Measurements from ENCODE around the gene PITPNC1.

GRCh38 chr17:67504182-67504581 is 127.1 kb downstream of the PITPNC1 start:
- TF ChIP-seq, protein P1, sequence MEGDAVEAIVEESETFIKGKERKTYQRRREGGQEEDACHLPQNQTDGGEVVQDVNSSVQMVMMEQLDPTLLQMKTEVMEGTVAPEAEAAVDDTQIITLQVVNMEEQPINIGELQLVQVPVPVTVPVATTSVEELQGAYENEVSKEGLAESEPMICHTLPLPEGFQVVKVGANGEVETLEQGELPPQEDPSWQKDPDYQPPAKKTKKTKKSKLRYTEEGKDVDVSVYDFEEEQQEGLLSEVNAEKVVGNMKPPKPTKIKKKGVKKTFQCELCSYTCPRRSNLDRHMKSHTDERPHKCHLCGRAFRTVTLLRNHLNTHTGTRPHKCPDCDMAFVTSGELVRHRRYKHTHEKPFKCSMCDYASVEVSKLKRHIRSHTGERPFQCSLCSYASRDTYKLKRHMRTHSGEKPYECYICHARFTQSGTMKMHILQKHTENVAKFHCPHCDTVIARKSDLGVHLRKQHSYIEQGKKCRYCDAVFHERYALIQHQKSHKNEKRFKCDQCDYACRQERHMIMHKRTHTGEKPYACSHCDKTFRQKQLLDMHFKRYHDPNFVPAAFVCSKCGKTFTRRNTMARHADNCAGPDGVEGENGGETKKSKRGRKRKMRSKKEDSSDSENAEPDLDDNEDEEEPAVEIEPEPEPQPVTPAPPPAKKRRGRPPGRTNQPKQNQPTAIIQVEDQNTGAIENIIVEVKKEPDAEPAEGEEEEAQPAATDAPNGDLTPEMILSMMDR (IDR thresholded peaks at IDR 0.05): no peak
- no peak for TF ChIP-seq EZH2 (IDR thresholded peaks at IDR 0.05; ENCODE audit: borderline replicate concordance, insufficient read depth, low read depth, low read length, poor library complexity, severe bottlenecking)
